ENCODE measurements around the gene COQ8A.
"Not testable (repeated sequence)": the region's sequence is repeated elsewhere in the genome, so short reads cannot be mapped to it uniquely, and the experiment has no call there.

COQ8A gene

DNA sequence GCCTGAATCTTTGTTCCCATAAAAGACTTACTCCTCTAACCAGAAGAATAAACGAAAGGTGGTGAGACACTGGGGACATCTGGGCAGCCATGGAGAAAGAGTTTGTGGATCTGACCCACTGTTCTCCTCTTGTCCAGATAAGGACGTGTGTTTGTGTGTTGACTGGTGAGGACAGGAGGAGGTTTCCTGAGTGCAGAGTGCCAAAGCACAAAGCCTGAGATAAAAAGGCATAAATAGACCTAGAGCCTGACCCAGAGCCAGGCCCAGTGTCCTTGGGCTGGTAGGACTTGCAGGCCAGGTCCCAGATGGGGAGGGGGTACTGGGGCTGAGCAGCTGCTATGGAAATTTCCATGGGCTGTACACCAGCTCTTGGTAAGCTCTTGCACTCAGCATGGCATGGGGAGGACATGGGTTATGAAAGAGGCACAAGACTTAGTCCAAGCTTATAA is 19.6 kb upstream of the COQ8A start:
- no peak overlapping the region for H3K4me3 ChIP-seq (ENCODE audit: low read depth, low read length)
- TF ChIP-seq, protein P1, sequence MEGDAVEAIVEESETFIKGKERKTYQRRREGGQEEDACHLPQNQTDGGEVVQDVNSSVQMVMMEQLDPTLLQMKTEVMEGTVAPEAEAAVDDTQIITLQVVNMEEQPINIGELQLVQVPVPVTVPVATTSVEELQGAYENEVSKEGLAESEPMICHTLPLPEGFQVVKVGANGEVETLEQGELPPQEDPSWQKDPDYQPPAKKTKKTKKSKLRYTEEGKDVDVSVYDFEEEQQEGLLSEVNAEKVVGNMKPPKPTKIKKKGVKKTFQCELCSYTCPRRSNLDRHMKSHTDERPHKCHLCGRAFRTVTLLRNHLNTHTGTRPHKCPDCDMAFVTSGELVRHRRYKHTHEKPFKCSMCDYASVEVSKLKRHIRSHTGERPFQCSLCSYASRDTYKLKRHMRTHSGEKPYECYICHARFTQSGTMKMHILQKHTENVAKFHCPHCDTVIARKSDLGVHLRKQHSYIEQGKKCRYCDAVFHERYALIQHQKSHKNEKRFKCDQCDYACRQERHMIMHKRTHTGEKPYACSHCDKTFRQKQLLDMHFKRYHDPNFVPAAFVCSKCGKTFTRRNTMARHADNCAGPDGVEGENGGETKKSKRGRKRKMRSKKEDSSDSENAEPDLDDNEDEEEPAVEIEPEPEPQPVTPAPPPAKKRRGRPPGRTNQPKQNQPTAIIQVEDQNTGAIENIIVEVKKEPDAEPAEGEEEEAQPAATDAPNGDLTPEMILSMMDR (IDR thresholded peaks at IDR 0.05; ENCODE audit: borderline replicate concordance, insufficient read depth, low read depth, low read length) = no peak

DNA sequence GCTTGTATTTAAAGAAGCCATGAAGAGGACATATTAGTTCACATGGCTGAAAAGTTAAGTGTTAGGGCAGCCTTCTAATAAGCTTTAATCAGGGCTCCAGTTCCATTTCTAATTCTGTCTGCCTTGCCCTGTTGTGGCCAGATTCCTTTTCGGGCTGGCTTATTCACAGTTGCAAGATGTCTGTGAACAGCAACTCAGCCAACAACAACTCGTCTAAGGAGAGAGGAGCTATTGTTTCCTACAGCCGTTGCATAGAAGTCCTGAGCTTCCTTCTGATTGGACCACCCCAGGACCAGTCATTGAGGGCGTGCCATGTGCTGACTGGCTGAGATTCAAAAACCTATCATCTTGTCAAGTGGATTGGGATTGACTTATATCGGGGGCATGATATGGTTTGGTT is 18.6 kb upstream of the COQ8A start:
- no peak overlapping the region for H3K4me3 ChIP-seq (ENCODE audit: low read depth, low read length)
- TF ChIP-seq, protein P1 (IDR thresholded peaks at IDR 0.05; ENCODE audit: borderline replicate concordance, insufficient read depth, low read depth, low read length) = no peak

DNA sequence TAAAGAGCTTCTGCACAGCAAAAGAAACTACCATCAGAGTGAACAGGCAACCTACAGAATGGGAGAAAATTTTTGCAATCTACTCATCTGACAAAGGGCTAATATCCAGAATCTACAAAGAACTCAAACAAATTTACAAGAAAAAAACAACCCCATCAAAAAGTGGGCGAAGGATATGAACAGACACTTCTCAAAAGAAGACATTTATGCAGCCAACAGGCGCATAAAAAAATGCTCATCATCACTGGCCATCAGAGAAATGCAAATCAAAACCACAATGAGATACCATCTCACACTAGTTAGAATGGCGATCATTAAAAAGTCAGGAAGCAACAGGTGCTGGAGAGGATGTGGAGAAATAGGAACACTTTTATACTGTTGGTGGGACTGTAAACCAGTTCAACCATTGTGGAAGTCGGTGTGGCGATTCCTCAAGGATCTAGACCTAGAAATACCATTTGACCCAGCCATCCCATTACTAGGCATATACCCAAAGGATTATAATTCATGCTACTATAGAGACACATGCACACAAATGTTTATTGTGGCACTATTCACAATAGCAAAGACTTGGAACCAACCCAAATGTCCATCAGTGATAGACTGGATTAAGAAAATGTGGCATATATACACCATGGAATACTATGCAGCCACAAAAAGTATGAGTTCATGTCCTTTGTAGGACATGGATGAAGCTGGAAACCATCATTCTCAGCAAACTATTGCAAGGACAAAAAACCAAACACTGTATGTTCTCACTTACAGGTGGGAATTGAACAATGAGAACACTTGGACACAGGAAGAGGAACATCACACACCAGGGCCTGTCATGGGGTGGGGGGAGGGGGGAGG is 10.6 kb upstream of the COQ8A start:
- not testable (repeated sequence) for H3K4me3 ChIP-seq (ENCODE audit: low read depth, low read length)

DNA sequence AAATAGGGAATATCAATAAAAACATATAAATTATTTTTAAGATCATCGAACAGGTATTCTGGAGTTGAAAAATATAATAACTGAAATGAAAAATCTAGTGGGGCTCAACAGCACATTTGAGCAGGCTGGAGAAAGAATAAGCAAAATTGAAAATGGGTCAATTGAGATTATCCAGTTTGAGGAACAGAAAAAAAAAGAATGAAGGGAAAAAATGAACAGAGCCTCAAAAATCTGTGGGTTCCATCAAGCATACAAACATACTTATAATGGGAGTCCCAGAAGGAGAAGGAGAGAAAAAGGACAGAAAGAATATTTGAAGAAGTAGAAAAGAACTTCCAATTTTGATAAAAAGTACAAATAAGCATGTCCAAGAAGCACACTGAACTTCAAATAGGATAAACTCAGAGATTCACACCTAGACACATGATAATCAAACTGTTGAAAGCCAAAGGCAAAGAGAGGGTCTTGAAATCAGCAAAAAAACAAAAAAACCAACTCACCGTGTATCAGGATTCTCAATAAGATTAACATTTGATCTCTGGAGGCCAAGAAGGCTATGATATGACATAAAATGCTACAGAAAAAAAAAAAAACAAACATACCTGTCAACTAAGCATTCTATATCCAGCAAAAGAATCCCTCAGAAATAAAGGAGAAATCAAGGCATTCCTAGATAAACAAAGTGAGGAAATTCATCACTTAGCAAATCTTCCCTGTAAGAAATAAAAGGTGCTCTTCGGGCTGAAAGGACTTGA is 5.4 kb upstream of the COQ8A start:
- TF ChIP-seq, protein P1 (IDR thresholded peaks at IDR 0.05; ENCODE audit: borderline replicate concordance, insufficient read depth, low read depth, low read length) = no peak
- H3K4me3 ChIP-seq (ENCODE audit: low read depth, low read length) = no peak overlapping the region

DNA sequence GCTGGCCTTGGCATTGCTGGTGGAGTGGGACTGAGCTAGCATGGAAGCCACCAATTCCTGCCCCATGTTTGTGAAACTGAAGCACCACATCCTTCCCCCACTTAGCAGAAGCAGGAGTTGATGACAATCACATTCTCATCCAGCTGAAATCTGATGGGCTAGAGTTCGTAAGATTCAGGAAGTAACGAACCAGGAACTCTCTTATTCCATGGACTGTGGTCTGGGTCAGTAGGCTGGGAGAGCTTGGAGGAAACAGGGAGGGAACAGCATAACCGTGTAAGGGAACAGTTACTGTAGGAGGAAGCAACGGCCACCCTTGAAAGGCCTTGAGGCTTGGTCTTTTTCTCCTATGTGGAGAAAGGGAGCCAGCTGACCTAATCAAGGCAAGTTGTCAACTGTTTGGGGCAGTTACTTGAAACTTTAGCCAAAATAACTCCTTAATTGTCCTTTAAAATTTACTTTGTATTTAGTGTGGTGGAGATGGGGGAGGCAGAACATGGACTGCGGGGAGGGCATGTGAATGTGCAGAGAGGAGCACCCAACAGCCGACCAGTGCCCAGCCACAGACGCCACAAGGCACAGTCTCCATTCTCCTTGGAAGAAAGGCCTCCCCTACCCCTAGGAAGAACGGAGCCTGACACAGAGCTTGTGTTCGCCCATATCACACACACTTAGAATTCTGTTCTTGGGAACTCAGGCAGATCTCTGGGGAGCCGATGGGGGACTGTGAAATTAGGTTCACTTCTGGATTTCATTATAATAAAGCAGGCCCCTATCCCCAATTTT is 2.0 kb upstream of the COQ8A start:
- no peak overlapping the region for H3K4me3 ChIP-seq (ENCODE audit: low read depth, low read length)
- TF ChIP-seq, protein P1 (IDR thresholded peaks at IDR 0.05; ENCODE audit: borderline replicate concordance, insufficient read depth, low read depth, low read length) = no peak

DNA sequence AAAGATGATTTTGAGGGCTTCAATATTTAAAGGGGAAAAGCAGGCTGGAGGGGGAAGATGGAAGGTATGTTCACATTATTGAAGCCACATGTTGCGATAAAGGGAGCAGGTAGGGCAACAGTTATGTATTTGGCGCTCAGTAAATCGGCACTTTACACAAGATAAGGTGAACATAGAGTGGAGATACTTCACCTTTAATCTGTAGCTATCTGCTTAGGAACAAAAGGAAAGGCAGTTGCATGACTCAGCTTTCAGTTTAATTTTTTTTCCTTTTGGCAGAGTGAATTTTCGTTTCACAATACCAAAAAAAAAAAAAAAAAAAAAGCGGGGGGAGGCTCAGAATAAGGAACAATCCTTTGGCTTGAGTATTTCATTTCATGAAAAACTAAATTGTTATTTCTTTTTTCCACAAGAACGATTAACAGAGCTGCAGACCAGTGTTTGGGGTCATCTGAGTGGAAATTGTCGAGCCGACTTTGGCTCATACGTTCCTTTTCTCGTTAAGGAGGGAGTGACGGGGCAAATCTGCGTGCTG is 1.1 kb upstream of the COQ8A start:
- peak overlapping the region; percentile 68 for H3K4me3 ChIP-seq (ENCODE audit: low read depth, low read length)
- TF ChIP-seq, protein P1 (IDR thresholded peaks at IDR 0.05; ENCODE audit: borderline replicate concordance, insufficient read depth, low read depth, low read length) = no peak
